ENCODE data around the gene ATG2A.

DNA sequence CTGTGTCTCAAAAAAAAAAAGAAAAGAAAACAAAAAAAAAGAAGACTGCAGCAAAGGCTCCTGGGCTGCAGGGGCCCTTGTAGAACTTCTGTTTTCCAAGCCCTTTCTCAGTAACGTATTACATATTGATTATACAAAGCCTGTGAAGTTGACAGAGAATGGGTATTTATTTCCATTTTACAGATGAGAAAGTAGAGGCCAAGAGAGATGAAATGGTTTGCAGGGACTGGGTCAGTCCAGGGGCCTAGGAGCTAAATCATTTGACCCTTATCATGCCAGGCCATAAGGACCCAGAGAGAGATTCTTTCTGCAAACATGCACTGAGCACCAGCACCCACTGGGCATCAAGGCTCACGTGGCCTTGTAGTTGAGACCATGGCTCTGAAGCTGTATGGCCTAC, 11.9 kb upstream of the ATG2A start:
- no peak for TF ChIP-seq CTCF (IDR thresholded peaks at IDR 0.05)
- TF ChIP-seq POLR2A (IDR thresholded peaks at IDR 0.05) = no peak
